ENCODE measurements around the gene PCLAF. TPM values are rescaled to one million over a fixed set of nuclear protein-coding genes. Genes with fewer than 3 reads are reported as not detected.
"Not testable (repeated sequence)": the region's sequence is repeated elsewhere in the genome, so short reads cannot be mapped to it uniquely, and the experiment has no call there.

PCLAF gene, protein sequence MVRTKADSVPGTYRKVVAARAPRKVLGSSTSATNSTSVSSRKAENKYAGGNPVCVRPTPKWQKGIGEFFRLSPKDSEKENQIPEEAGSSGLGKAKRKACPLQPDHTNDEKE
- total RNA-seq: 67.6 and 81.9 TPM in 2 replicates

GRCh38 chr15:64381000-64381751 lies at the start of gene PCLAF:
PCLAF (minus strand) TSS chr15:64381441; CDS start chr15:64381371, 70 bp downstream.
- intact Hi-C loops (cut with micrococcal nuclease): loop anchor here (1.0 to 10.0 kb wide), 5 partner anchors 24 to 286 kb away; partner anchors contain the start of genes CIAO2A, CSNK1G1, PPIB and SNX1
- peak within 1 kb of the TSS; percentile 86 for H3K27ac Mint-ChIP-seq
- DNase-seq: peak; percentile 98
- peaks cover 18% of the 10 kb centered on the region for H3K4me1 Mint-ChIP-seq
- H3K9me3 Mint-ChIP-seq: no peaks in the 10 kb centered on the region
- peaks cover 3% of the 10 kb centered on the region for H3K36me3 Mint-ChIP-seq (ENCODE audit: low read depth)
- H3K27me3 Mint-ChIP-seq: no peaks in the 10 kb centered on the region
- H3K4me3 Mint-ChIP-seq: peak within 1 kb of the TSS; percentile 89

DNA sequence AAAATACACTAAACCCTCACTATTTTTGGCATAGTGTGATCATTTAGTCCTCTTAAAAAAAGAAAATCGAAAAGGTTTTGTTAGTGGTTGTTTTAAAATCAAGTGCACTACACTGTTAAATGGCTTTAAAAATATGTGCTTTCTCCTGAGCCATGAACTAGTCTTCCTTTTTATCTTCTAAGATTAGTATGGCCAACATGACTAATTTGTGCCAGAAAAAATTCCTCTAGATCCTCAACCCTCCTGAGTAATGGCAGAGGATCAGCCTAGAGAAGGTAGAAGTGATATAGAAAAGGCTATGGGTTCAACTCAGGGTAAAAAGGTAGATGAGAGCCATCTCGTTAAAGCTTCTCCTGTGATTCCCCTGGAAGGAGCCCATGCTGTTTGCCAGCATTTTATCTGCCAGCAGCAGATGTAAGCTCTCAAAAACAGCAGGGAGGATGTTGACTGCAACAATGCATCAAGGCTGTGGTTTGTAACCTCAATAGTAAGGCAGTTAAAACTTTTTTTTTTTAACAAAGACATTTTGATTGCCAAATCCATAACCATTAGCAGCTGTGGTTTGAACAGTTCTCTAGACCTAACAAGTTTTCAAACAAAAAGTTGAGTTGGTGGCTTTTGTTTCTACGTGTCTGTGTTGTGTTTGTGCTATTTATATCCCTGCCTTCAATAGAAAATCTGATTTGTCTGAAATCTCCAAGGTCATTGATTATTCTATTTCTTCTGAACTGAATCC lies 48.9 kb upstream of the PCLAF start:
- intact Hi-C loops (cut with micrococcal nuclease): loop anchor here (1.0 to 5.0 kb wide), 4 partner anchors 14 to 297 kb away; no protein-coding TSS in a partner anchor
- Mint-ChIP-seq H3K36me3 (ENCODE audit: low read depth) (peaks cover 21% of the 10 kb centered on the region), H3K27ac (peak overlapping the region; percentile 95), H3K4me1 (peaks cover 40% of the 10 kb centered on the region), H3K27me3 (no peaks in the 10 kb centered on the region), H3K4me3 (peak overlapping the region; percentile 79), H3K9me3 (no peaks in the 10 kb centered on the region)
- peak; percentile 87 for DNase-seq

DNA sequence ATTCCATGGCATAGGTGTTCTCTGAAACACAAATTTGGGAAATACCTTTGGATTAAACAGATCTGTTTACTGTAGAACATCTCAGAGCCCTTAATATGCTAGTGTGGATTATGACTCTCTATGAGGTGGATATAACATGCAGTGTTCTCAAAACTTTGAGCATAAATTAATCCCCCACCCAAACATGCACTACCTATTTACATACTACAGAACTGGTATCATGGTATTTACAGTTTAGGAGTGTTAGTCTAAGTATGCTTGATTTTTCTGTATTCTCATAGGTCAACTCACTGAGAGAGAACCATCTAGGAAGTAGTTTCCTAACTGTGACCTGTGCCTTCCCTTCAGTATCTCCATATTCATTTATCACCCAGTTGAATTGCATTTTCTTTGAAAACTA lies 48.2 kb upstream of the PCLAF start:
- no peak for DNase-seq

DNA sequence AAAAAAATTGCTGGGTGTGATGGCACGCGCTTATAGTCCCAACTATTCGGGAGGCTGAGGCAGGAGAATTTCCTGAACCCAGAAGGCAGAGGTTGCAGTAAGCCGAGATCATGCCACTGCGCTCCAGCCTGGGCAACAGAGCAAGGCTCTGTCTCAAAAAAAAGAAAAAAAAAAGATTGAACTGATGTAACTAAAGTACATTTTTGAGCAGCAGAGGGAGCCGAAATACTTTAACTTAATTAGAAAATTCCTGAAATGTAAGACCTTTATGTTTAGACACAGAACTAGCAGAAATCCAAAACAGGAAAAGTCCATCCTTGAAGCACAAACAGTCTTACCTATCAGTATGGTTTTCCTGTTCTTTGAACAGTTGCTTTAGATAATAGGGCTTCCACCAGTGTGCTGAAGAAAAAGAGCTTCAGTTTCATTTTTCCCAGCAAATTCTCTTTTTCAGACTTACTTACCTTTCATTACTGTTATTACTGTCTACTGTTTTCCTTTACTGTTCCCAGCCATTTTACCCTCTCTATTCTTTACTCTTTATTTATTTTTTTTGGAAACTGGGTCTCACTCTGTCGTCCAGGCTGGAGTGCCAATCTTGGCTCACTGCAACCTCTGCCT lies 45.7 kb upstream of the PCLAF start:
- H3K27me3 Mint-ChIP-seq: no peaks in the 10 kb centered on the region
- peak overlapping the region; percentile 73 for H3K27ac Mint-ChIP-seq
- peaks cover 34% of the 10 kb centered on the region for H3K36me3 Mint-ChIP-seq (ENCODE audit: low read depth)
- H3K4me3 Mint-ChIP-seq: peak overlapping the region; percentile 26
- intact Hi-C loops (cut with micrococcal nuclease): loop anchor here (5.0 kb wide), 2 partner anchors 225 to 300 kb away; no protein-coding TSS in a partner anchor
- no peaks in the 10 kb centered on the region for H3K9me3 Mint-ChIP-seq
- DNase-seq: no peak
- peaks cover 37% of the 10 kb centered on the region for H3K4me1 Mint-ChIP-seq

More for the DNA sequence above, 48.2 kb upstream of the PCLAF start:
- intact Hi-C loops (cut with micrococcal nuclease): loop anchor here (5.0 kb wide), 2 partner anchors 223 to 298 kb away; no protein-coding TSS in a partner anchor
- Mint-ChIP-seq H3K4me3 (peak overlapping the region; percentile 79), H3K36me3 (ENCODE audit: low read depth) (peaks cover 24% of the 10 kb centered on the region), H3K27me3 (no peaks in the 10 kb centered on the region), H3K4me1 (peaks cover 39% of the 10 kb centered on the region), H3K27ac (peak overlapping the region; percentile 95), H3K9me3 (no peaks in the 10 kb centered on the region)

GRCh38 chr15:64425221-64425620 lies 44.0 kb upstream of the PCLAF start:
- peaks cover 33% of the 10 kb centered on the region for H3K36me3 Mint-ChIP-seq (ENCODE audit: low read depth)

GRCh38 chr15:64423970-64424369 lies 42.7 kb upstream of the PCLAF start:
- peaks cover 18% of the 10 kb centered on the region for H3K4me1 Mint-ChIP-seq
- H3K27ac Mint-ChIP-seq: no peak overlapping the region
- H3K4me3 Mint-ChIP-seq: no peak overlapping the region
- intact Hi-C loops (cut with micrococcal nuclease): no loop called here
- no peaks in the 10 kb centered on the region for H3K9me3 Mint-ChIP-seq
- peaks cover 30% of the 10 kb centered on the region for H3K36me3 Mint-ChIP-seq (ENCODE audit: low read depth)
- DNase-seq: no peak
- no peaks in the 10 kb centered on the region for H3K27me3 Mint-ChIP-seq

More at GRCh38 chr15:64425221-64425620, 44.0 kb upstream of the PCLAF start:
- Mint-ChIP-seq H3K27ac (no peak overlapping the region), H3K4me3 (no peak overlapping the region), H3K27me3 (no peaks in the 10 kb centered on the region), H3K9me3 (no peaks in the 10 kb centered on the region), H3K4me1 (peaks cover 27% of the 10 kb centered on the region)
- DNase-seq: no peak
- intact Hi-C loops (cut with micrococcal nuclease): loop anchor here (5.0 kb wide), 2 partner anchors 227 to 302 kb away; no protein-coding TSS in a partner anchor

DNA sequence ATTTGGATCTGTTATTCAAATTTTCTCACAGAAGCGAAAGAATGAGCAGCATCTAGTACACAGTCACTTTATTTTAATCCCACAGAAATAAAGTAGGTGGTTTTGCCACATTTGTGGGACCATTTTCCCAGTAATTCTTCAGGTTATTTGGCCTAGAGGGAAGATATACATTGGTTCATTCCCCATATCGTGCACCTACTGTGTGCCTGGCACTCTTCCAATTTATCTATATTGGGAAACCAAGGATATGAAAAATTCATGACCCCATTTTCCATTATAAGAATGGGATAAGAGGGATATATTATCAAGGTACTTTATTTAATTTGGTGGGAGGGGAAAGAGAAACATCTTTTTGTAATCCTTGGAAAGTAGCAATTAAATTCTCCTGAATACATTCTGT lies 41.5 kb upstream of the PCLAF start:
- Mint-ChIP-seq H3K4me3 (no peak overlapping the region), H3K9me3 (no peaks in the 10 kb centered on the region), H3K27me3 (no peaks in the 10 kb centered on the region), H3K27ac (no peak overlapping the region), H3K36me3 (ENCODE audit: low read depth) (peaks cover 32% of the 10 kb centered on the region), H3K4me1 (peaks cover 12% of the 10 kb centered on the region)
- intact Hi-C loops (cut with micrococcal nuclease): no loop called here
- DNase-seq: no peak

- H3K4me3 Mint-ChIP-seq: no peak overlapping the region
- H3K9me3 Mint-ChIP-seq: no peaks in the 10 kb centered on the region
- no peaks in the 10 kb centered on the region for H3K4me1 Mint-ChIP-seq
- H3K27ac Mint-ChIP-seq: no peak overlapping the region
- no peaks in the 10 kb centered on the region for H3K27me3 Mint-ChIP-seq
- H3K36me3 Mint-ChIP-seq (ENCODE audit: low read depth): peaks cover 47% of the 10 kb centered on the region
- no peak for DNase-seq
- intact Hi-C loops (cut with micrococcal nuclease): no loop called here
Measured at GRCh38 chr15:64412216-64412615, 31.0 kb upstream of the PCLAF start.

DNA sequence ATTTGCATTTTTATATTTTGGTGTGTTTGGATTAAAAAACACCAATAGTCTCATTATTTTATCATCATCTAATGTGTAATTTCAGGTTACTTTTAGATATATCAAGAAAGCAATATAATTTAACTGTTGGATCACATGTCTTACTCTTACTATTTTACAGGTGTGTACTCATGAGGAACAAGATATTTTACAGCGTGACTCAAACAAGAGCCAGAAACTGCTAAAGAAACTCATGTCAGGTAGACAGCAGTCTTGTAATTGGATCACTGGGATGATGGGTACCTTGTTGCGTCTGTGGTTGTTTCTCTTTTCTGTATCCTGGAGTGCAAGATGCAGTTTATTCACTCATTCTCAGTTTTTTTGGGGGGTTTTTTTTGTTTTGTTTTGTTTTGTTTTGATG lies 19.3 kb upstream of the PCLAF start:
- Mint-ChIP-seq H3K27me3 (no peaks in the 10 kb centered on the region), H3K4me3 (no peak overlapping the region), H3K9me3 (no peaks in the 10 kb centered on the region), H3K27ac (no peak overlapping the region), H3K4me1 (no peaks in the 10 kb centered on the region), H3K36me3 (ENCODE audit: low read depth) (peaks cover 34% of the 10 kb centered on the region)
- intact Hi-C loops (cut with micrococcal nuclease): no loop called here
- DNase-seq: no peak

- Mint-ChIP-seq H3K27ac (no peak overlapping the region), H3K4me1 (no peaks in the 10 kb centered on the region), H3K36me3 (ENCODE audit: low read depth) (peaks cover 41% of the 10 kb centered on the region), H3K27me3 (no peaks in the 10 kb centered on the region), H3K9me3 (no peaks in the 10 kb centered on the region), H3K4me3 (no peak overlapping the region)
- DNase-seq: no peak
- intact Hi-C loops (cut with micrococcal nuclease): no loop called here
Measured at GRCh38 chr15:64398575-64398974, 17.3 kb upstream of the PCLAF start.

- intact Hi-C loops (cut with micrococcal nuclease): no loop called here
- Mint-ChIP-seq H3K27ac (no peak overlapping the region), H3K36me3 (ENCODE audit: low read depth) (peaks cover 40% of the 10 kb centered on the region), H3K4me3 (no peak overlapping the region), H3K27me3 (no peaks in the 10 kb centered on the region), H3K9me3 (no peaks in the 10 kb centered on the region), H3K4me1 (no peaks in the 10 kb centered on the region)
- DNase-seq: no peak
Measured at GRCh38 chr15:64396789-64397188, 15.5 kb upstream of the PCLAF start.

DNA sequence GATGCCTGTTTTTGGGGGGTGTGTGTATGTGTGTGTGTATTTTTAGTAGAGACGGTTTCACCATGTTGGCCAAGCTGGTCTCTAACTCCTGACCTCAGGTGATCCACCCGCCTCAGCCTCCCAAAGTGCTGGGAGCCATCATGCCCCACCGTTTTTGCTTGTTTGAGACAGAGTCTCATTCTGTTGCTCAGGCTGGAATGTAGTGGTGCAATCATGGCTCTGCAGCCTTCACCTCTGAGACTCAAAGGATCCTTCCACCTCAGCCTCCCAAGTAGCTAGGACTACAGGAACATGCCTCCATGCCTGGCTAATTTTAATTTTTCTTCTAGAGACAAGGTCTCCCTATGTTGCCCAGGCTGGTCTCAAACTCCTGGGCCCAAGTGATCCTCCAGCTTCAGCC lies 11.2 kb upstream of the PCLAF start:
- Mint-ChIP-seq H3K36me3 (ENCODE audit: low read depth) (peaks cover 24% of the 10 kb centered on the region), H3K4me1 (peaks cover 12% of the 10 kb centered on the region)
- intact Hi-C loops (cut with micrococcal nuclease); H3K4me3 Mint-ChIP-seq; H3K27ac Mint-ChIP-seq; H3K9me3 Mint-ChIP-seq; DNase-seq; H3K27me3 Mint-ChIP-seq: not testable (repeated sequence)

DNA sequence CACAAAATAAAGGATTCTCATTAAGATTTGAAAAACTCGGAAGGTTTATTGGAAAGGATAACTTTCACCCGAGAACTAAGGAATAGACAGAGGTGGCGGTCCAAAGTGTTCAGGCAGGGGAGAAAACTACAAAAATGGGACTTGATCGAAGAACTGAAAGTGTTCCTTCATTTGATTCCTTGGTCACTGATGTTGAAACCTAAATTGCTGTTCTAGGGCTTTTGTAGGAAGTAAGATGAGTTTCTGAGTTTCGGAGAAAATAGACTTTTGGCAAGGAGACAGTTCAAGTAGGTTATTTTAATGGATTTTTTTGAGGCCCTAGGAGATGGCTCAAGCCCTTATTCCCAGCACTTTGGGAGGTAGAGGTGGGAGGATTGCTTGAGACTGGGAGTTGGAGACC lies 7.8 kb upstream of the PCLAF start:
- DNase-seq: no peak
- H3K27ac Mint-ChIP-seq: no peak overlapping the region
- H3K4me3 Mint-ChIP-seq: peak overlapping the region; percentile 78
- no peaks in the 10 kb centered on the region for H3K27me3 Mint-ChIP-seq
- H3K9me3 Mint-ChIP-seq: no peaks in the 10 kb centered on the region
- peaks cover 7% of the 10 kb centered on the region for H3K36me3 Mint-ChIP-seq (ENCODE audit: low read depth)
- intact Hi-C loops (cut with micrococcal nuclease): loop anchor here (10.0 kb wide), 2 partner anchors 184 to 294 kb away; partner anchors contain the start of genes CIAO2A and SNX1
- peaks cover 13% of the 10 kb centered on the region for H3K4me1 Mint-ChIP-seq

All from activated CD4-positive, alpha-beta T cell treated with anti-CD3 and anti-CD28 coated beads, Interleukin-2, amount 10 ng/mL, durations not matched to agents 24 days and 14 days (primary cell).